GM19035 (cell line): Measurements from ENCODE around the gene LRBA.

Experiments used
- ATAC-seq: cut with Tn5 transposase; IDR thresholded peaks from one replicate; pipeline ENCODE4 v1.9.1; 2021; ENCODE audit not compliant: unreplicated experiment

The LRBA gene

GRCh38 chr4:150345207-150345744, 669.8 kb downstream of the LRBA start:
- no peak for ATAC-seq

DNA sequence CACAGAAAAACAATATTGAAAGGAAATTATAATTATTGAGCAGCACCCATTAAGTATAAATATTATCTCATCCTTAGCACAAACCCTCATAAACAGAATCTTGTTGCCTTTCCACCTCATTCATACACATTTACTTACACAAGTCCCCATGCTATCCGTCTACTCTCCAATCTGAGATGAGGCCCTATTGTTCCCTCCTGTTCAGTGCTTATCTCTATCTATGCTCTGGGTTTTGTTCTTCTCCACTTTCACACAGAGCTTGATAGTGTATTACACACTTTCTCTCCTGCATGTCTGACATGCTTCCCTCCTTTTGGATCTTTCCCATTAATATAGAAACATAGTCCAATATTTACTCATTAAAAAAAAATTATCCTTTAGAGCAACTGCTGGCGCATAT, 671.3 kb downstream of the LRBA start:
- no peak for ATAC-seq

GRCh38 chr4:150342945-150343344, 672.1 kb downstream of the LRBA start:
- ATAC-seq: no peak

- ATAC-seq: no peak
Observed at GRCh38 chr4:150337734-150338133, 677.4 kb downstream of the LRBA start.

GRCh38 chr4:150336676-150337412, 678.2 kb downstream of the LRBA start:
- ATAC-seq: no peak

GRCh38 chr4:150332961-150333360, 682.1 kb downstream of the LRBA start:
- ATAC-seq: no peak

DNA sequence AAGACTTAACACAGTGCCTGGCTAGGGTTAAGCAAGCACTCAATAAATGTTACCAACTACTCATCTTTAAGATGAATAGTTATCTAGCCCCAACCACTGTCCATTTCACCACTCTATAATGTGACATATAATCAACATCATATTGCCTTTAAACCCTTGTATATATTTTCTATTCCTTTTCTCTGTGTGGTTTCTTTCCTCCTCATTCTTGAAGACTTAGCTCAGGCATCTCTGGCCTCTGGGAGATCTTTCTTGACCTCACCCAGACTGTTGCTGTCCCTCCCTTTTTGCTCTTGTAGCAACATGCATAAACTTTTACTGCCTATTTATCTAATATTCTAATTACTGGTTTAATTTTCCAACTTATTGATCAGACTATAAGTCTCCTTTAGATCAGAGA, 683.0 kb downstream of the LRBA start:
- no peak for ATAC-seq

DNA sequence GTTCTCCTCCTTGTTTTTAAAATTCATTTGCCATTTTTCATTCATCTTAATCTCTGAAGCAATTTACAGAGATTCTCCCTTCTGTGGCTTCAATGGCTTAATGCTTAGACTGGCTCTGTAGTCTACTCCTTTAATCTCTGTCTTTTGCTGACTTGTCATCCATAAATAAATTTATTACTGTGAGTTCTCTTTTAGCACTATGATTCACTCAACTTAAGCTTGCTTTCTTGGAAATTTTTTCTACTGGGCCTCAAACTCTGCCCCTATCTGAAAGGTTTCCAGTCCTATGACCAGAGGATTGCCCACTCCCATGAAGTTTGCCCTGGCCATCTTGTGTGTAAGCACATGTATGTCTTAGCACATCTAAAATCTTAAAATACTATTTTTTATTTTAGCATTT, 685.7 kb downstream of the LRBA start:
- ATAC-seq: no peak

DNA sequence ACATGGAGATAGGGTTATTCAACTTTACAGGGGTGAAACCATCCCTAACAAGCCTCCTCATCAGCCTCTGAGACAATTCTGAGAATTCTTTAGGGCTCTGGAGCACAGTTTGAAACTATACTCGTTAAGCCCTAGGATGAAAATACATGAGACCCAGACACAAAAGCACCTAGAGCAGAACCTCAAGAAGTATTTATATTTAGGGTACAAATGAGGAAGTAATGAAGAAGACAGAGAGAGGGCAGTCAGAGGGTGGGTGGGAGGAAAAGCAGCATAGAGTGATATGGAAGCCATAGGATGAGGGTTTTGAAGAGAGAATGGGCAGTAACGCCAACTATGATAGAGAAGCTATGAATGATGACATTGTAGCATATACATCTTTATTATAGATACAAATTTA, 686.6 kb downstream of the LRBA start:
- ATAC-seq: no peak

- ATAC-seq: no peak
Observed at GRCh38 chr4:150327262-150327780, 687.8 kb downstream of the LRBA start.

DNA sequence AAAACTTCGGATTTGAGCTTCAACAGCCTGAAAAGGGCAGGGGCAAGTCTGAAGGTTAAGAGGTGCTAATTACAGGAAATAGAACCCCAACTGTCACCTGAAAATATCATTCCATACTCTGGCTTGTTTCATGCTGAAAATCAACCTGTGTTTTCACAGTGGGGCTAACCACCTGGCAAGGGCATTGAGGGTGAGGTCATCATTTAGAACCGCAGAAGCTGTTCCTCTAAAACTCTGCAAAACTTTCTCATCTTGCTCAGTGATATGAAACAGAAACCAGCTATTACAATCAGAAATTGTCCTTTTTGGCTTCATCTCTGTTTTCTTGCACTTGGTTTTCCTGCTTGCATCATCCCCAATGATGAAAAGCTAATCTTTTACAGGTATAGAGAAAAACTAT, 689.2 kb downstream of the LRBA start:
- peak; percentile 68 for ATAC-seq

- ATAC-seq: no peak
Observed at GRCh38 chr4:150323406-150324325, 691.4 kb downstream of the LRBA start.

- ATAC-seq: no peak
Observed at GRCh38 chr4:150322646-150323045, 692.4 kb downstream of the LRBA start.

DNA sequence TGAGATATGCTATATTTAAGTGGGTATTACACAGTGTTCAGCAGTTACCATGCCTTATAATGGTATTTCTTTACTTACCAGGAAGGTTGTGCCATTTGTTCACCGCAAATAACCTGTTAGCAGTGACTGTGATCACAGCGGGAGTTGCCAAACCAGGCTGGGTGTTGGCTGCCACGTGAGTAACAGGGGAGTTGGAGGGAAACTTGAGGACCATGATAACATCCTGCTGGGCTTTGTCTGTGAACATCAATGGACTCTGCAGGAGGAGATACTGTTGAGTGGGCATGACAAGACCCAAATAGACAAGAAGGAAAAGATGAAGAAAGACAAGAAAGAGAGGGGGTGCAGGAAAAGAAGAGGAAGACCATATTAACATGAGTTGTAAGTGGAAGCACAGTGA, 694.0 kb downstream of the LRBA start:
- no peak for ATAC-seq

GRCh38 chr4:150318971-150319370, 696.1 kb downstream of the LRBA start:
- no peak for ATAC-seq

DNA sequence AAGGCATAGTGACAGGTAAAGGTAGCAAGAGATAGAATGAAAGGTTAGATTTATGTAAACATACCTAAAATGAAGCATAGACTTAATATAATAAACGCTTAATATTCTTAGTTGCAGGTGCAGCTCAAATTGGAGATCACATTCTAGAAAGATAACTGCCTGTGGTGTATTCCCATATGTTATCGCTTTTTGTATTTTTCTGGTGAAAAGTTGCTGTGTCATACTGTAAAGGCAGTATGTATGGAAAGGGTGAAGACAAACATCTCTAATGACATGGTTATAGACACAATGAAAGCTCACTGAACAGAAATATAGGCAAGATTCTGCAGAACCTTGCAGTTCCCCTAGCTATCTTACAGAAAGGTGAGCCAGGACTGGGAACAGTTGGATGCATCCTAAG, 696.6 kb downstream of the LRBA start:
- no peak for ATAC-seq

DNA sequence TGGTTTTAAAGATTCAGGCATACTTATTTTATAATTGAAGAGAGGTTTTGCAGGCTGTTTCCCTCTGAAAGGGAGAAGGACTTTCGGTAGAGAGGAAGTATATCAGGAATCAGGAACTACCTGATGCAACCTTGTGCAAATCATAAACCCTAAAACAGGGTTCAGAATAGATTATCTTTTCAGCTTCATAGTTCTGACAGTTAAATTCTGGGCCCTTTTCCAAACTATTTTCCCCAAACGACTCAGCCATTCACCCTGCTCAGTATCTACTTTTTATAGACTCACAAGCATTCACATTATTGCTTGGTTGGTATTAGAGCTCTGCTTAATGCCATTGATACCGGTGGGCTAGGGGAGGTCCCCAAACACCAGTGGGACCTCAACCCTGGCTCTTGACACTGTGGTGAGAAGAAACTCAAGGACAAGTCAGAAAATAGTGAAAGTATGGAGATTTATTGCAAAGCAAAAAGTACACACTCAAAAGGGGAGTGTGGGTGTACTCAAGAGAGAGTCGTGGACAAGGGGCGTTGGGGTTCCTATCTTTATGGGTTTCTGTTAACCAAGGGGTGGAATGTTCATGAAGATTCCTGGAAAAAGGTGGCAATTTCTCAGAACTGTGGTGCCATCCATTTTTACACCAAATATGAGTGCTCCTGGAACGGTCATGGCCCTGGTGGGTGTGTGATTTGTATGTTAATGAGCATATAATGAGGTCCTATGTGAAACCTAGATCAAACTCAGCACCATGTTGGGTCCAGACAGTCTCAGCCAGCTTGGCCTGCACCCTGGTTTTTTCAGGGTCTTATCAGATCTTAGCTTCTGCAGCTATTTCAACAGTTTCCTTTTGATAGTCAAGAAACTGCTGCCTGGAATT, 698.5 kb downstream of the LRBA start:
- ATAC-seq: no peak

DNA sequence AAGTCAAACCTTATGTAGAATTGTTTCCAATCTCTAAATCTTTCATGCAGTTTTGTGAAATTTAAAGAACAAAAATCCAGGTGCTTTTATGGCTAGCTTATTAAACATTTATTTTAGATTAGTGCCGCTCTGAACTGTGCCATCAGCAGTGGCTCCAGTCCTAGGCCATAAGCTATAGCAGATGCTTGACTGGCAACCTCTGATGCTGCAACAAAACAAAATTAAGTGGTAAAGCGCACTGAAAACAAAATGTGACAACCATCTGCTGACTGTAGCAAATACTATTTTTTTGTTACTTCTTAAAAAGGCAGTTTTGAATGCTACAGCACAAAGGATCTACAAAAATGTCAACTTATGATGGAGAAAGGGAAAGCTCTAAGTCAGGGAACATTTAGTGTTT, 699.4 kb downstream of the LRBA start:
- no peak for ATAC-seq

DNA sequence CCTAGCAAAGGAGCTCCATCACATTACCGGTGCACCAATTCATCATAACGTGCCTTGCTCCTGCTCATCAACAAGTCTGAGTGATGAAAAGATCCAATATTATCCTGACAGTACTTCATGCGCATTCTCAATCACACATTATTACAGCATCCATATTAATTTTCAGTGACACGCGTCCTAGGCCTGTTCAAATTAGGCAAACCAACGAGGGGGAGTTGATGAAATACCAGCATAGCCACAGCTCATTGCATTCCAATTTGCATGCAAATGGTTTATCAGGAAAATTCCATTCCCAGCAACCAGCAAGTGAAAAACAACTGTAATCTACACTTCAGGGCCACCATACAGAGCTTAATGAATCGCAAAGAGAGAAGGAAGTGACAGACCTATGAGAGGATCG, 699.9 kb downstream of the LRBA start:
- ATAC-seq: no peak

DNA sequence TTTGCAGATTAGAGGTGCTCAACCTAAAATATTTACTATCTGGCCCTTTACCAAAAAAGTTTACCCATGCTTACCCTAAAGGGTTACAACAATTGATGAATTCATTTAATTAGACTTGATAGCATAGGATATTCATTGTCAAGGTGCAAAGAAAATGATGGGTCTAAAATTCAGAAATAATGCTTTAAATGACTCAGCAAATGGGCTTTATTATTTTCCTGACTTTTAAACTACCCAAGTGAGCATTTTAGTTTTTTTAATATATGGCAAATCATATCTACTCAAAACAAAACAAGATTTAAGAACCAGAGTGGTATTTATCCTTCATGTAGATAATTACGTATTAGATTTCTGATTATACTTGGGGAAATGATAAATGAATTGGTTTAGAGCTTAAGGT, 701.1 kb downstream of the LRBA start:
- no peak for ATAC-seq
